Eye (tissue), 1 donor: Measurements from ENCODE around the gene KCNQ4.
A peak's percentile ranks its signal among the peaks of the same experiment; 100 is the strongest.

Source experiments
- DNase-seq: peaks from one replicate; pipeline ENCODE4 v3.0.0-alpha.2; 2015

The KCNQ4 gene

GRCh38 chr1:40796939-40797667 is 13.5 kb downstream of the KCNQ4 start:
- no peak for DNase-seq

- no peak for DNase-seq
Observed at GRCh38 chr1:40797668-40798010, 14.1 kb downstream of the KCNQ4 start.

GRCh38 chr1:40798366-40799281 is 15.0 kb downstream of the KCNQ4 start:
- no peak for DNase-seq

GRCh38 chr1:40799351-40799867 is 15.8 kb downstream of the KCNQ4 start:
- peak; percentile 59 for DNase-seq

- no peak for DNase-seq
Observed at GRCh38 chr1:40801742-40802077, 18.1 kb downstream of the KCNQ4 start.

GRCh38 chr1:40802078-40802741 is 18.6 kb downstream of the KCNQ4 start:
- peak; percentile 86 for DNase-seq

- DNase-seq = peak; percentile 60
Observed at GRCh38 chr1:40802742-40803113, 19.1 kb downstream of the KCNQ4 start.

- no peak for DNase-seq
Observed at GRCh38 chr1:40803447-40803846, 19.9 kb downstream of the KCNQ4 start.

- no peak for DNase-seq
Observed at GRCh38 chr1:40803902-40804301, 20.3 kb downstream of the KCNQ4 start.

- DNase-seq = no peak
Observed at GRCh38 chr1:40806240-40806639, 22.7 kb downstream of the KCNQ4 start.

GRCh38 chr1:40806731-40807695 is 23.4 kb downstream of the KCNQ4 start:
- DNase-seq = peak; percentile 54

GRCh38 chr1:40808002-40808401 is 24.4 kb downstream of the KCNQ4 start:
- no peak for DNase-seq

- DNase-seq = no peak
Observed at GRCh38 chr1:40808444-40808843, 24.9 kb downstream of the KCNQ4 start.

GRCh38 chr1:40808909-40809308 is 25.3 kb downstream of the KCNQ4 start:
- DNase-seq = no peak

GRCh38 chr1:40810927-40811326 is 27.3 kb downstream of the KCNQ4 start:
- DNase-seq = no peak

GRCh38 chr1:40815420-40815819 is 31.8 kb downstream of the KCNQ4 start:
- no peak for DNase-seq

- no peak for DNase-seq
Observed at GRCh38 chr1:40817791-40818263, 34.2 kb downstream of the KCNQ4 start.

GRCh38 chr1:40818264-40818961 is 34.8 kb downstream of the KCNQ4 start:
- DNase-seq = peak; percentile 75

GRCh38 chr1:40819101-40819500 is 35.5 kb downstream of the KCNQ4 start:
- DNase-seq = no peak

- no peak for DNase-seq
Observed at GRCh38 chr1:40820251-40820797, 36.7 kb downstream of the KCNQ4 start.
